ENCODE data around the gene SFT2D1.

The SFT2D1 gene

GRCh38 chr6:166325383-166326042 lies 16.8 kb downstream of the SFT2D1 start:
- no peaks in the 10 kb centered on the region for H3K27me3 ChIP-seq (replicated peaks in 2 of 5; ENCODE audit: control insufficient read depth in 4 of 5, insufficient read depth in 5 of 5, low read length in 4 of 5)
- no peak overlapping the region for H3K4me3 ChIP-seq (ENCODE audit: control insufficient read depth in 1 of 7, extremely low read depth in 1 of 7, insufficient read depth in 4 of 7, low read depth in 2 of 7, low read length in 6 of 7)
- POLR2A ChIA-PET = interaction anchor here (1.1 kb wide), 1 partner anchor 17 kb away, joined by 3 read pairs; the partner anchor contains the start of gene SFT2D1
- no peak for DNase-seq
- 93% methylated on average over 6 of the region's 6 CpGs for WGBS (ENCODE audit: insufficient coverage)
- H3K9me3 ChIP-seq (ENCODE audit: control extremely low read depth in 1 of 5, control insufficient read depth in 4 of 5, insufficient read depth in 2 of 5, low read depth in 1 of 5, low read length in 4 of 5) = no peaks in the 10 kb centered on the region
- peaks cover 0 to 2% (median 0%) of the 10 kb centered on the region in 4 experiments for H3K4me1 ChIP-seq (ENCODE audit: control extremely low read depth in 1 of 4, control insufficient read depth in 4 of 4, insufficient read depth in 4 of 4, low read length in 3 of 4)
- no peak overlapping the region for H3K27ac ChIP-seq (ENCODE audit: insufficient read depth in 1 of 2, low read depth in 1 of 2, low read length in 2 of 2, poor library complexity in 1 of 2, severe bottlenecking in 2 of 2)
- H3K36me3 ChIP-seq (ENCODE audit: control insufficient read depth in 4 of 4, insufficient read depth in 4 of 4, low read length in 3 of 4) = peaks cover 10 to 57% (median 39%) of the 10 kb centered on the region in 4 experiments
- CTCF ChIA-PET = interaction anchor here (0.8 to 3.3 kb wide), 6 partner anchors 9 to 46 kb away, joined by 3 to 26 read pairs (median 3); no protein-coding TSS in a partner anchor

DNA sequence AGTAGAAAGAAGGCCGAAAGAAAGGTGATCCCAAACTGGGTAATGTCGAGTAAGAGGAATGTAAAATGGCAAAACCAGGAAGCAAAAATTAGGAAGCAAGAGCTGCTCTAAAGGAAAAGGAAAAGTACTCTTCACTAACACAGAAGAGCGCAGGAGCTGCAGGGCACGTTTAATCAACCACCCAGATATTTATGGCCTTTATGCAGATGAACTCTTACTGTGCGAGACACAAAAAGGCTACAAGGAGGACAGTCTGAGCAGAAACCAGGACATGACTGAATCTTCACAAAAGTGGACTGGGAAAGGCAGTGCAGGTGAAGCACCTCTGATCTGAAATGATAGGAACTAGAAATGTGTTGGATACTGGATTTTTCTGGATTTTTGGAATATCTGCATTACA lies 18.9 kb downstream of the SFT2D1 start:
- Histone ChIP-seq H3K27ac (ENCODE audit: insufficient read depth in 1 of 2, low read depth in 1 of 2, low read length in 2 of 2, poor library complexity in 1 of 2, severe bottlenecking in 2 of 2) (no peak overlapping the region), H3K27me3 (replicated peaks in 2 of 5; ENCODE audit: control insufficient read depth in 4 of 5, insufficient read depth in 5 of 5, low read length in 4 of 5) (no peaks in the 10 kb centered on the region), H3K4me3 (ENCODE audit: control insufficient read depth in 1 of 7, extremely low read depth in 1 of 7, insufficient read depth in 4 of 7, low read depth in 2 of 7, low read length in 6 of 7) (no peak overlapping the region), H3K4me1 (ENCODE audit: control extremely low read depth in 1 of 4, control insufficient read depth in 4 of 4, insufficient read depth in 4 of 4, low read length in 3 of 4) (no peaks in the 10 kb centered on the region), H3K36me3 (ENCODE audit: control insufficient read depth in 4 of 4, insufficient read depth in 4 of 4, low read length in 3 of 4) (peaks cover 14 to 57% (median 34%) of the 10 kb centered on the region in 4 experiments), H3K9me3 (ENCODE audit: control extremely low read depth in 1 of 5, control insufficient read depth in 4 of 5, insufficient read depth in 2 of 5, low read depth in 1 of 5, low read length in 4 of 5) (no peaks in the 10 kb centered on the region)
- CTCF ChIA-PET = interaction anchor here (1.2 kb wide), 1 partner anchor 14 kb away, joined by 4 read pairs; no protein-coding TSS in a partner anchor
- 96% methylated on average over 3 of the region's 5 CpGs for WGBS (ENCODE audit: insufficient coverage)
- POLR2A ChIA-PET = no interaction called here
- no peak for DNase-seq

- H3K27ac ChIP-seq (ENCODE audit: insufficient read depth in 1 of 2, low read depth in 1 of 2, low read length in 2 of 2, poor library complexity in 1 of 2, severe bottlenecking in 2 of 2) = no peak overlapping the region
- CTCF ChIA-PET = interaction anchor here (1.3 to 4.5 kb wide), 4 partner anchors 9 to 62 kb away, joined by 3 to 16 read pairs (median 10); partner anchors contain the start of gene PRR18
- no peaks in the 10 kb centered on the region for H3K9me3 ChIP-seq (ENCODE audit: control extremely low read depth in 1 of 5, control insufficient read depth in 4 of 5, insufficient read depth in 2 of 5, low read depth in 1 of 5, low read length in 4 of 5)
- H3K4me3 ChIP-seq (ENCODE audit: control insufficient read depth in 1 of 7, extremely low read depth in 1 of 7, insufficient read depth in 4 of 7, low read depth in 2 of 7, low read length in 6 of 7) = no peak overlapping the region
- H3K4me1 ChIP-seq (ENCODE audit: control extremely low read depth in 1 of 4, control insufficient read depth in 4 of 4, insufficient read depth in 4 of 4, low read length in 3 of 4) = no peaks in the 10 kb centered on the region
- H3K36me3 ChIP-seq (ENCODE audit: control insufficient read depth in 4 of 4, insufficient read depth in 4 of 4, low read length in 3 of 4) = peaks cover 8 to 28% (median 14%) of the 10 kb centered on the region in 4 experiments
- POLR2A ChIA-PET = interaction anchor here (0.9 kb wide), 1 partner anchor 15 kb away, joined by 3 read pairs; no protein-coding TSS in a partner anchor
- DNase-seq = no peak
- H3K27me3 ChIP-seq (replicated peaks in 2 of 5; ENCODE audit: control insufficient read depth in 4 of 5, insufficient read depth in 5 of 5, low read length in 4 of 5) = peaks cover 0 to 3% (median 0%) of the 10 kb centered on the region in 5 experiments
- WGBS (ENCODE audit: insufficient coverage) = 89% methylated on average over 15 of the region's 18 CpGs
Measured at GRCh38 chr6:166318649-166319600, 23.4 kb downstream of the SFT2D1 start.

DNA sequence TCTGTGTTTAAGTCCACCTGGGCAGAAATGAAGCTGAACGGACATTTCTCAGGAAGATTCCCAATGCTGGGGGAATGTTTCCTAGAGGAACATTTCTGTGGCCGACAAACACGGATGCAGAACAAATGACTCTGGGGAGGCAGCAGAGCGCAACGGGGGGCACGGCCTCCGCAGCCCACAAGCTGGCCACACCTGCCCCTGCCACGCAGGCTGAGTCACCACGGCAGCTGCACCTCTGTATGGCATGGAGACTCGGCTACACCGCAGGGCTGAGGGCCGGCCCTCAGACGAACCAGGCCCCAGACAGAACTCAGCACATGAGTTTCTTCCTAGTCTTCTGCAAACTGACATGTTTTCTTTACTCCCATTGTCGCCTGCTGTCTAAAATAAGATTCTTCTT lies 24.1 kb downstream of the SFT2D1 start:
- CTCF ChIA-PET = interaction anchor here (1.3 to 4.5 kb wide), 6 partner anchors 9 to 83 kb away, joined by 3 to 16 read pairs (median 8); partner anchors contain the start of gene PRR18
- Histone ChIP-seq H3K4me1 (ENCODE audit: control extremely low read depth in 1 of 4, control insufficient read depth in 4 of 4, insufficient read depth in 4 of 4, low read length in 3 of 4) (no peaks in the 10 kb centered on the region), H3K4me3 (ENCODE audit: control insufficient read depth in 1 of 7, extremely low read depth in 1 of 7, insufficient read depth in 4 of 7, low read depth in 2 of 7, low read length in 6 of 7) (no peak overlapping the region), H3K36me3 (ENCODE audit: control insufficient read depth in 4 of 4, insufficient read depth in 4 of 4, low read length in 3 of 4) (peaks cover 5 to 23% (median 11%) of the 10 kb centered on the region in 4 experiments), H3K27ac (ENCODE audit: insufficient read depth in 1 of 2, low read depth in 1 of 2, low read length in 2 of 2, poor library complexity in 1 of 2, severe bottlenecking in 2 of 2) (no peak overlapping the region), H3K9me3 (ENCODE audit: control extremely low read depth in 1 of 5, control insufficient read depth in 4 of 5, insufficient read depth in 2 of 5, low read depth in 1 of 5, low read length in 4 of 5) (no peaks in the 10 kb centered on the region), H3K27me3 (replicated peaks in 2 of 5; ENCODE audit: control insufficient read depth in 4 of 5, insufficient read depth in 5 of 5, low read length in 4 of 5) (peaks cover 0 to 3% (median 0%) of the 10 kb centered on the region in 5 experiments)
- DNase-seq = no peak
- POLR2A ChIA-PET = no interaction called here
- WGBS (ENCODE audit: insufficient coverage) = 90% methylated on average over 14 of the region's 14 CpGs

- Histone ChIP-seq H3K27ac (ENCODE audit: insufficient read depth in 1 of 2, low read depth in 1 of 2, low read length in 2 of 2, poor library complexity in 1 of 2, severe bottlenecking in 2 of 2) (no peak overlapping the region), H3K4me1 (ENCODE audit: control extremely low read depth in 1 of 4, control insufficient read depth in 4 of 4, insufficient read depth in 4 of 4, low read length in 3 of 4) (no peaks in the 10 kb centered on the region), H3K36me3 (ENCODE audit: control insufficient read depth in 4 of 4, insufficient read depth in 4 of 4, low read length in 3 of 4) (peaks cover 5 to 16% (median 8%) of the 10 kb centered on the region in 4 experiments), H3K27me3 (replicated peaks in 2 of 5; ENCODE audit: control insufficient read depth in 4 of 5, insufficient read depth in 5 of 5, low read length in 4 of 5) (peaks cover 0 to 3% (median 0%) of the 10 kb centered on the region in 5 experiments), H3K9me3 (ENCODE audit: control extremely low read depth in 1 of 5, control insufficient read depth in 4 of 5, insufficient read depth in 2 of 5, low read depth in 1 of 5, low read length in 4 of 5) (no peaks in the 10 kb centered on the region), H3K4me3 (ENCODE audit: control insufficient read depth in 1 of 7, extremely low read depth in 1 of 7, insufficient read depth in 4 of 7, low read depth in 2 of 7, low read length in 6 of 7) (no peak overlapping the region)
- ChIA-PET CTCF (interaction anchor here (0.7 to 4.5 kb wide), 10 partner anchors 8 to 98 kb away, joined by 3 to 16 read pairs (median 4); partner anchors contain the start of gene PRR18), POLR2A (no interaction called here)
- WGBS (ENCODE audit: insufficient coverage) = 96% methylated on average over 14 of the region's 19 CpGs
- no peak for DNase-seq
Measured at GRCh38 chr6:166317261-166318212, 24.8 kb downstream of the SFT2D1 start.

DNA sequence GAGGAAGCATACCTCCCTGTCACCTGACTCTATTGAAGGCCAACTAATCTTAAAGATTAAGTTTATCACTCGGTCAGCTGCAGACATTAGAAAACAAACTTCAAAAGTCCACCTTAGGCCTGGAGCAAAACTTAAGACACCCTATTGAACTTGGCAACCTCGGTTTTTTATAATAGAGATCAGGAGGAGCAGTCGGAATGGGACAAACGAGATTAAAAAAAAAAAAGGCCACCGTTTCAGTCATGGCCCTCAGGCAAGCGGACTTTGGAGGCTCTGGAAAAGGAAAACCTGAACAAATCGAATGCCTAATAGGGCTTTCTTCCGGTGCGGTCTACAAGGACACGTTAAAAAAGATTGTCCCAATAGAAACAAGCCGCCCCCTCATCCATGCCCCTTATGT lies 26.9 kb downstream of the SFT2D1 start:
- DNase-seq = no peak
- 95% methylated on average over 11 of the region's 11 CpGs for WGBS (ENCODE audit: insufficient coverage)
- no peak overlapping the region for H3K4me3 ChIP-seq (ENCODE audit: control insufficient read depth in 1 of 7, extremely low read depth in 1 of 7, insufficient read depth in 4 of 7, low read depth in 2 of 7, low read length in 6 of 7)
- H3K36me3 ChIP-seq (ENCODE audit: control insufficient read depth in 4 of 4, insufficient read depth in 4 of 4, low read length in 3 of 4) = peaks cover 0 to 8% (median 2%) of the 10 kb centered on the region in 4 experiments
- H3K4me1 ChIP-seq (ENCODE audit: control extremely low read depth in 1 of 4, control insufficient read depth in 4 of 4, insufficient read depth in 4 of 4, low read length in 3 of 4) = no peaks in the 10 kb centered on the region
- no peaks in the 10 kb centered on the region for H3K9me3 ChIP-seq (ENCODE audit: control extremely low read depth in 1 of 5, control insufficient read depth in 4 of 5, insufficient read depth in 2 of 5, low read depth in 1 of 5, low read length in 4 of 5)
- CTCF ChIA-PET = no interaction called here
- POLR2A ChIA-PET = no interaction called here
- peaks cover 0 to 4% (median 3%) of the 10 kb centered on the region in 5 experiments for H3K27me3 ChIP-seq (replicated peaks in 2 of 5; ENCODE audit: control insufficient read depth in 4 of 5, insufficient read depth in 5 of 5, low read length in 4 of 5)
- H3K27ac ChIP-seq (ENCODE audit: insufficient read depth in 1 of 2, low read depth in 1 of 2, low read length in 2 of 2, poor library complexity in 1 of 2, severe bottlenecking in 2 of 2) = no peak overlapping the region

Measured in common myeloid progenitor, CD34-positive (primary cell).